Liver (tissue), 3 donors: ENCODE results near the gene RPS6KB2.

Experiments used
- CTCF ChIP-seq: fragments of 150-350 bp; IDR thresholded peaks from 2 replicates; pipeline ENCODE4 v1.5.1; 2017; ENCODE audit warnings: improper control_type of control experiment, low read depth, low read length; ENCODE audit not compliant: missing input control
- RAD21 ChIP-seq, 2 donors: IDR thresholded peaks; 2 replicates each; pipeline ENCODE4 v1.6.1; 2016; ENCODE audit warnings: antibody characterized with exemption in 2 of 2, mild to moderate bottlenecking in 2 of 2
- donor health status: healthy.
- donor health status: healthy.

GRCh38 chr11:67466962-67467771 lies 38.9 kb downstream of the RPS6KB2 start:
- TF ChIP-seq RAD21 (IDR thresholded peaks at IDR 0.05): no peak
- no peak for TF ChIP-seq CTCF
